Activated CD8-positive, alpha-beta memory T cell treated with anti-CD3 and anti-CD28 coated beads for 1 hour (primary cell): ENCODE data around the gene WBP4.
"Not testable (repeated sequence)": the region's sequence is repeated elsewhere in the genome, so short reads cannot be mapped to it uniquely, and the experiment has no call there.

Experiments used
- DNase-seq, 2 donors: peaks; one replicate each; pipeline ENCODE4 v3.0.0-alpha.2; 2020; ENCODE audit warnings: low read depth in 1 of 2; ENCODE audit errors: extremely low read depth in 1 of 2

The WBP4 gene

GRCh38 chr13:41075485-41075884 is 14.2 kb downstream of the WBP4 start:
- no peak for DNase-seq

- no peak for DNase-seq
These were observed 16.2 kb downstream of the WBP4 start for GRCh38 chr13:41077475-41077874.

- no peak for DNase-seq
These were observed 18.4 kb downstream of the WBP4 start for GRCh38 chr13:41079725-41080124.

- DNase-seq = no peak
These were observed 24.8 kb downstream of the WBP4 start for GRCh38 chr13:41085961-41086585.

- not testable (repeated sequence) for DNase-seq
These were observed 34.4 kb downstream of the WBP4 start for GRCh38 chr13:41095681-41096080.

- DNase-seq = no peak
These were observed 37.5 kb downstream of the WBP4 start for GRCh38 chr13:41098761-41099160.

GRCh38 chr13:41099986-41100385 is 38.7 kb downstream of the WBP4 start:
- DNase-seq = no peak

- DNase-seq = no peak
These were observed 45.8 kb downstream of the WBP4 start for GRCh38 chr13:41107104-41107571.

GRCh38 chr13:41107584-41108014 is 46.3 kb downstream of the WBP4 start:
- no peak for DNase-seq

GRCh38 chr13:41111454-41111853 is 50.1 kb downstream of the WBP4 start:
- DNase-seq = no peak

- DNase-seq = no peak
These were observed 56.6 kb downstream of the WBP4 start for GRCh38 chr13:41117869-41118268.

GRCh38 chr13:41122838-41123237 is 61.5 kb downstream of the WBP4 start:
- no peak for DNase-seq

- no peak for DNase-seq
These were observed 66.4 kb downstream of the WBP4 start for GRCh38 chr13:41127701-41128100.

- no peak for DNase-seq
These were observed 69.0 kb downstream of the WBP4 start for GRCh38 chr13:41130356-41130755.

GRCh38 chr13:41131189-41131588 is 69.9 kb downstream of the WBP4 start:
- DNase-seq = not testable (repeated sequence)

- DNase-seq = not testable (repeated sequence)
These were observed 70.6 kb downstream of the WBP4 start for GRCh38 chr13:41131660-41132511.

GRCh38 chr13:41132512-41133152 is 71.3 kb downstream of the WBP4 start, which contains the start of gene KBTBD6:
KBTBD6 (minus strand) TSS chr13:41132802; CDS start chr13:41132511, 291 bp downstream.
- peak; percentile 75 to 82 for DNase-seq
